HCT116 (cell line): ENCODE results near the gene ROS1. TPM values are rescaled to one million over a fixed set of nuclear protein-coding genes. Genes with fewer than 3 reads are reported as not detected.

Experiments
- ATAC-seq: fragments of 200-7000 bp; cut with Tn5 transposase; 2 replicates; pipeline ENCODE4 v1.9.1; 2020; ENCODE audit warnings: mild to moderate bottlenecking, moderate library complexity
- BruUV-seq: library from RNA; stranded (reverse); fragments of 400-500 nt; replicated peaks from 2 replicates; lab custom pipeline; 2021; lab: Mats Ljungman, UMichigan
- CTCF ChIA-PET: fragments of 300-600 bp; sonication (Branson Sonifier 250); formaldehyde crosslinking; loops from one replicate; lab custom pipeline; 2021; ENCODE audit warnings: antibody characterized with exemption; lab: Charles Lee
- POLR2A ChIA-PET: fragments of 300-600, 350-600 bp; sonication (Branson Sonifier 250); formaldehyde crosslinking; loops from one replicate; lab custom pipeline; 2021; ENCODE audit warnings: antibody characterized with exemption; lab: Charles Lee
- RAD21 ChIA-PET, 2 experiments: fragments of 300-600 bp; sonication (Branson Sonifier 250); formaldehyde crosslinking; loops; one replicate each; lab custom pipeline; 2023; ENCODE audit warnings: low total read pairs in 2 of 2; ENCODE audit not compliant: uncharacterized antibody in 2 of 2, unreplicated experiment in 2 of 2, low non-redundant PET in 1 of 2; lab: Charles Lee
- DNase-seq: peaks from one replicate; pipeline ENCODE4 v3.0.0-alpha.2; 2010; ENCODE audit warnings: low read depth, low spot score
- H2AFZ ChIP-seq: fragments of 200-600 bp; shearing (Covaris generic), sonication (generic); 2 replicates; pipeline ENCODE4 v1.6.1; 2017; ENCODE audit warnings: low read depth, mixed run types, mixed read lengths, antibody characterized with exemption, low read length; ENCODE audit not compliant: poor library complexity, severe bottlenecking
- H3K27ac ChIP-seq: 2 replicates; pipeline ENCODE4 v1.5.1; 2012; ENCODE audit warnings: low read depth, low read length
- H3K27me3 ChIP-seq: fragments of 200-600 bp; sonication (generic); 2 replicates; pipeline ENCODE4 v1.6.1; 2016; ENCODE audit warnings: mixed run types, low read length, mixed read lengths; ENCODE audit not compliant: insufficient read depth
- H3K36me3 ChIP-seq, 2 experiments: fragments of 200-500 bp in 1 of 2; fragments of 200-600 bp in 1 of 2; sonication (Bioruptor generic) in 1 of 2; sonication (generic) in 1 of 2; 2 replicates each; pipeline versions ENCODE4 v1.5.1 to v1.6.1; 2014 to 2016; ENCODE audit warnings: low read length in 2 of 2, inconsistent platforms in 1 of 2, mixed read lengths in 1 of 2, mixed run types in 1 of 2; ENCODE audit not compliant: insufficient read depth in 2 of 2, control insufficient read depth in 1 of 2
- H3K4me1 ChIP-seq, 2 experiments: fragments of 200-600 bp in 1 of 2; sonication (generic) in 1 of 2; 2 replicates each; pipeline versions ENCODE4 v1.5.1 to v1.6.1; 2012 to 2017; ENCODE audit warnings: low read length in 2 of 2, inconsistent platforms in 1 of 2, mild to moderate bottlenecking in 1 of 2, mixed read lengths in 1 of 2, mixed run types in 1 of 2, moderate library complexity in 1 of 2; ENCODE audit not compliant: insufficient read depth in 2 of 2, control insufficient read depth in 1 of 2
- H3K4me2 ChIP-seq: fragments of 200-600 bp; sonication (generic); 2 replicates; pipeline ENCODE4 v1.6.1; 2017; ENCODE audit warnings: mixed run types, low read length, mixed read lengths
- H3K4me3 ChIP-seq, 2 experiments: fragments of 200-600 bp in 1 of 2; sonication (generic) in 1 of 2; replicated peaks in 1 of 2; 2 replicates each; pipeline ENCODE4 v1.5.1; 2011 to 2016; ENCODE audit warnings: low read length in 2 of 2, control low read depth in 1 of 2, low read depth in 1 of 2, mild to moderate bottlenecking in 1 of 2, mixed read lengths in 1 of 2, mixed run types in 1 of 2
- H3K79me2 ChIP-seq: fragments of 200-600 bp; sonication (generic); 2 replicates; pipeline ENCODE4 v1.6.1; 2017; ENCODE audit warnings: mild to moderate bottlenecking, mixed run types, low read length, moderate library complexity, mixed read lengths; ENCODE audit not compliant: insufficient read depth
- H3K9ac ChIP-seq: fragments of 200-600 bp; sonication (generic); 2 replicates; pipeline ENCODE4 v1.6.1; 2016; ENCODE audit warnings: low read length, mixed read lengths
- H3K9me2 ChIP-seq: fragments of 200-600 bp; sonication (generic), shearing (Covaris generic); 2 replicates; pipeline ENCODE4 v1.6.1; 2017; ENCODE audit warnings: mixed run types, mild to moderate bottlenecking, moderate library complexity; ENCODE audit not compliant: insufficient read depth
- H3K9me3 ChIP-seq, 2 experiments: fragments of 200-500 bp in 1 of 2; fragments of 200-600 bp in 1 of 2; sonication (Bioruptor generic) in 1 of 2; sonication (generic) in 1 of 2; 2 replicates each; pipeline ENCODE4 v1.6.1; 2014 to 2017; ENCODE audit warnings: low read length in 2 of 2, mixed read lengths in 2 of 2, inconsistent platforms in 1 of 2, low read depth in 1 of 2, mild to moderate bottlenecking in 1 of 2, mixed run types in 1 of 2, moderate library complexity in 1 of 2; ENCODE audit not compliant: control insufficient read depth in 1 of 2, insufficient read depth in 1 of 2
- H4K20me1 ChIP-seq: fragments of 200-600 bp; sonication (generic), shearing (Covaris generic); 2 replicates; pipeline ENCODE4 v1.6.1; 2017; ENCODE audit warnings: mixed run types, mild to moderate bottlenecking, moderate library complexity; ENCODE audit not compliant: insufficient read depth
- CBX3 ChIP-seq: IDR thresholded peaks from 2 replicates; pipeline ENCODE4 v1.6.1; 2012; ENCODE audit warnings: low read depth
- FOSL1 ChIP-seq: IDR thresholded peaks from 2 replicates; pipeline ENCODE4 v1.6.1; 2012; ENCODE audit warnings: low read depth
- JUND ChIP-seq: IDR thresholded peaks from 2 replicates; pipeline ENCODE4 v1.6.1; 2012
- RAD21 ChIP-seq: IDR thresholded peaks from 2 replicates; pipeline ENCODE4 v1.6.1; 2012; ENCODE audit warnings: low read depth, mild to moderate bottlenecking
- SIN3A ChIP-seq: IDR thresholded peaks from 2 replicates; pipeline ENCODE4 v1.6.1; 2012; ENCODE audit warnings: low read depth
- SP1 ChIP-seq: IDR thresholded peaks from 2 replicates; pipeline ENCODE4 v1.6.1; 2012; ENCODE audit warnings: low read depth
- SRF ChIP-seq: IDR thresholded peaks from 2 replicates; pipeline ENCODE4 v1.6.1; 2012; ENCODE audit warnings: low read depth
- TCF7L2 ChIP-seq: IDR thresholded peaks from 2 replicates; pipeline ENCODE4 v1.7.0; 2011; ENCODE audit warnings: borderline replicate concordance, inconsistent platforms; ENCODE audit not compliant: insufficient read depth, insufficient read length; ENCODE audit errors: extremely low read depth
- YY1 ChIP-seq: IDR thresholded peaks from 2 replicates; pipeline ENCODE4 v1.6.1; 2011; ENCODE audit warnings: low read length, low read depth, moderate library complexity, mild to moderate bottlenecking; ENCODE audit not compliant: insufficient replicate concordance; ENCODE audit errors: extremely low read depth
- intact Hi-C: fragments of 100-400 bp; cut with micrococcal nuclease; formaldehyde crosslinking; loops from 2 replicates; pipeline ENCODE4 v1.10.0; 2022
- total RNA-seq: library from RNA; stranded (reverse); gene quantifications from one replicate; pipeline ENCODE4 v1.2.1, GENCODE V29; 2021; ENCODE audit not compliant: unreplicated experiment
- TF ChIP-seq, protein P1 (sequence below): IDR thresholded peaks from 2 replicates; pipeline ENCODE4 v1.6.1; 2012; ENCODE audit warnings: low read depth
- TF ChIP-seq, protein P2 (sequence below): IDR thresholded peaks from 2 replicates; pipeline ENCODE4 v1.6.1; 2012
- TF ChIP-seq, protein P3 (sequence below): IDR thresholded peaks from 2 replicates; pipeline ENCODE4 v1.6.1; 2011; ENCODE audit warnings: mild to moderate bottlenecking, low read length, moderate library complexity; ENCODE audit not compliant: insufficient replicate concordance; ENCODE audit errors: extremely low read depth

The ROS1 gene
- total RNA-seq, 1 experiment from 2014 or later, result not detected

DNA sequence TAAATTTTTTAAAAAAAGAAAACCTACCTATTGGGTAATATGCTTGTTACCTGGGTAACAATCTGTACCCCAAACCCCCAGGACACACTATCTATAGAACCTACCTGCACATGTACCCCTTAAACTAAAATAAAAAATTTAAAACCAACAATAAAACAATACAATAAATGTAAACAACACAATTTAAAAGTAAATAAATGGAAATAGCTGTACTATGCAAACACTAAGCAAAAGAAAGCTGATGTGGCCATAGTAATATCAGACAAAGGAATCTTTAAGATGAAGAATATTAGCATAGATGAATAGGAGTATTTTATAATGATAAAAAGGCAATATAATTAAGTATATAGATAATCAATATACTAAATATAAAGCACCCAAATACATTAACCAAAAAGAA, 50.3 kb downstream of the ROS1 start:
- RAD21 ChIA-PET, result no interaction called here
- CTCF ChIA-PET, result no interaction called here
- no peaks in the 10 kb centered on the region for H3K9me3 ChIP-seq

DNA sequence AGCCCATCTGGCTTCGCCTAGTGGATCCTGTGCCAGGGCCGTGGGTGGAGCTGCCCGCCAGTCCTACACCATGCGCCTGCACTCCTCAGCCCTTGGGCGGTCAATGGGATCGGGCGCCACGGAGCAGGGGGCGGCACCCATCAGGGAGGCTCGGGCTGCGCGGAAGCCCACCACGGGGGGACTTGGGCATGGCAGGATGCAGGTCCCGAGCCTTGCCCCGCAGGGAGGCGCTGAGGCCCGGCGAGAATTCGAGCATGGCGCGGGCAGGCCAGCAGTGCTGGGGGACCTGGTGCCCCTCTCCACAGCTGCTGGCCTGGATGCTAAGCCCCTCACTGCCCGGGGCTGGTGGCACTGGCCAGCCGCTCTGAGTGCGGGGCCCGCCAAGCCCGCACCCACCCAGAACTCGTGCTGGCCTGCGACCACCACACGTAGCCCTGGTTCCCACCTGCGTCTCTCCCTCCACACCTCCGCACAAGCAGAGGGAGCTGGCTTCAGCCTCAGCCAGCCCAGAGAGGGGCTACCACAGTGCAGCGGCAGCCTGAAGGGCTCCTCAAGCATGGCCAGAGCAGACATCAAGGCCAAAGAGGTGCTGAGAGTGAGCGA, 52.4 kb downstream of the ROS1 start:
- H3K9ac ChIP-seq, result no peak overlapping the region
- DNase-seq, result no peak
- H3K4me2 ChIP-seq, result no peak overlapping the region
- no peak overlapping the region for H3K4me3 ChIP-seq
- no peaks in the 10 kb centered on the region for H3K27me3 ChIP-seq
- H3K79me2 ChIP-seq, result no peaks in the 10 kb centered on the region
- intact Hi-C loops, result no loop called here
- H3K27ac ChIP-seq, result no peak overlapping the region
- H3K4me1 ChIP-seq, result peaks cover 0 to 7% of the 10 kb centered on the region in 2 experiments; a peak in 2 of 4 replicates
- H3K36me3 ChIP-seq, result no peaks in the 10 kb centered on the region
- ChIA-PET POLR2A (no interaction called here), RAD21 (no interaction called here), CTCF (no interaction called here)
- H3K9me3 ChIP-seq, result no peaks in the 10 kb centered on the region
- H3K9me2 ChIP-seq, result 0 out of 2 replicates have a peak, but pooled peaks cover 2% of the 10 kb centered on the region
- BruUV-seq, result no TSS peak
- no peaks in the 10 kb centered on the region for H4K20me1 ChIP-seq
- ATAC-seq, result no peak
- H2AFZ ChIP-seq, result no peak overlapping the region
- TF ChIP-seq, protein P1, sequence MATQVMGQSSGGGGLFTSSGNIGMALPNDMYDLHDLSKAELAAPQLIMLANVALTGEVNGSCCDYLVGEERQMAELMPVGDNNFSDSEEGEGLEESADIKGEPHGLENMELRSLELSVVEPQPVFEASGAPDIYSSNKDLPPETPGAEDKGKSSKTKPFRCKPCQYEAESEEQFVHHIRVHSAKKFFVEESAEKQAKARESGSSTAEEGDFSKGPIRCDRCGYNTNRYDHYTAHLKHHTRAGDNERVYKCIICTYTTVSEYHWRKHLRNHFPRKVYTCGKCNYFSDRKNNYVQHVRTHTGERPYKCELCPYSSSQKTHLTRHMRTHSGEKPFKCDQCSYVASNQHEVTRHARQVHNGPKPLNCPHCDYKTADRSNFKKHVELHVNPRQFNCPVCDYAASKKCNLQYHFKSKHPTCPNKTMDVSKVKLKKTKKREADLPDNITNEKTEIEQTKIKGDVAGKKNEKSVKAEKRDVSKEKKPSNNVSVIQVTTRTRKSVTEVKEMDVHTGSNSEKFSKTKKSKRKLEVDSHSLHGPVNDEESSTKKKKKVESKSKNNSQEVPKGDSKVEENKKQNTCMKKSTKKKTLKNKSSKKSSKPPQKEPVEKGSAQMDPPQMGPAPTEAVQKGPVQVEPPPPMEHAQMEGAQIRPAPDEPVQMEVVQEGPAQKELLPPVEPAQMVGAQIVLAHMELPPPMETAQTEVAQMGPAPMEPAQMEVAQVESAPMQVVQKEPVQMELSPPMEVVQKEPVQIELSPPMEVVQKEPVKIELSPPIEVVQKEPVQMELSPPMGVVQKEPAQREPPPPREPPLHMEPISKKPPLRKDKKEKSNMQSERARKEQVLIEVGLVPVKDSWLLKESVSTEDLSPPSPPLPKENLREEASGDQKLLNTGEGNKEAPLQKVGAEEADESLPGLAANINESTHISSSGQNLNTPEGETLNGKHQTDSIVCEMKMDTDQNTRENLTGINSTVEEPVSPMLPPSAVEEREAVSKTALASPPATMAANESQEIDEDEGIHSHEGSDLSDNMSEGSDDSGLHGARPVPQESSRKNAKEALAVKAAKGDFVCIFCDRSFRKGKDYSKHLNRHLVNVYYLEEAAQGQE, result no peak
- no peak for TF ChIP-seq CBX3
- TF ChIP-seq JUND, result no peak
- TF ChIP-seq TCF7L2, result no peak
- TF ChIP-seq, protein P2, sequence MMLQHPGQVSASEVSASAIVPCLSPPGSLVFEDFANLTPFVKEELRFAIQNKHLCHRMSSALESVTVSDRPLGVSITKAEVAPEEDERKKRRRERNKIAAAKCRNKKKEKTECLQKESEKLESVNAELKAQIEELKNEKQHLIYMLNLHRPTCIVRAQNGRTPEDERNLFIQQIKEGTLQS, result no peak
- TF ChIP-seq FOSL1, result no peak

More for the DNA sequence above, 50.3 kb downstream of the ROS1 start:
- no TSS peak for BruUV-seq
- Histone ChIP-seq H2AFZ (no peak overlapping the region), H3K79me2 (no peaks in the 10 kb centered on the region), H3K27ac (no peak overlapping the region), H3K4me3 (no peak overlapping the region), H3K4me1 (no peaks in the 10 kb centered on the region), H3K9me2 (no peaks in the 10 kb centered on the region), H3K36me3 (no peaks in the 10 kb centered on the region), H3K9ac (no peak overlapping the region), H3K4me2 (no peak overlapping the region), H4K20me1 (no peaks in the 10 kb centered on the region), H3K27me3 (no peaks in the 10 kb centered on the region)
- intact Hi-C loops, result no loop called here
- POLR2A ChIA-PET, result no interaction called here
- ATAC-seq (no peak), DNase-seq (no peak)
- TF ChIP-seq CBX3 (no peak), JUND (no peak), RAD21 (no peak), SRF (no peak), YY1 (no peak), SIN3A (no peak), SP1 (no peak)
- TF ChIP-seq, protein P2, result no peak
- TF ChIP-seq, protein P3, sequence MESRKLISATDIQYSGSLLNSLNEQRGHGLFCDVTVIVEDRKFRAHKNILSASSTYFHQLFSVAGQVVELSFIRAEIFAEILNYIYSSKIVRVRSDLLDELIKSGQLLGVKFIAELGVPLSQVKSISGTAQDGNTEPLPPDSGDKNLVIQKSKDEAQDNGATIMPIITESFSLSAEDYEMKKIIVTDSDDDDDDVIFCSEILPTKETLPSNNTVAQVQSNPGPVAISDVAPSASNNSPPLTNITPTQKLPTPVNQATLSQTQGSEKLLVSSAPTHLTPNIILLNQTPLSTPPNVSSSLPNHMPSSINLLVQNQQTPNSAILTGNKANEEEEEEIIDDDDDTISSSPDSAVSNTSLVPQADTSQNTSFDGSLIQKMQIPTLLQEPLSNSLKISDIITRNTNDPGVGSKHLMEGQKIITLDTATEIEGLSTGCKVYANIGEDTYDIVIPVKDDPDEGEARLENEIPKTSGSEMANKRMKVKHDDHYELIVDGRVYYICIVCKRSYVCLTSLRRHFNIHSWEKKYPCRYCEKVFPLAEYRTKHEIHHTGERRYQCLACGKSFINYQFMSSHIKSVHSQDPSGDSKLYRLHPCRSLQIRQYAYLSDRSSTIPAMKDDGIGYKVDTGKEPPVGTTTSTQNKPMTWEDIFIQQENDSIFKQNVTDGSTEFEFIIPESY, result no peak
